GM18508 (cell line): Measurements from ENCODE around the gene MSI2.
"Not testable (repeated sequence)": the region's sequence is repeated elsewhere in the genome, so short reads cannot be mapped to it uniquely, and the experiment has no call there.

ENCODE experiments used
- ATAC-seq: cut with Tn5 transposase; IDR thresholded peaks from one replicate; pipeline ENCODE4 v1.9.1; 2021; ENCODE audit warnings: moderate number of reproducible peaks; ENCODE audit not compliant: insufficient read depth, unreplicated experiment

The MSI2 gene

DNA sequence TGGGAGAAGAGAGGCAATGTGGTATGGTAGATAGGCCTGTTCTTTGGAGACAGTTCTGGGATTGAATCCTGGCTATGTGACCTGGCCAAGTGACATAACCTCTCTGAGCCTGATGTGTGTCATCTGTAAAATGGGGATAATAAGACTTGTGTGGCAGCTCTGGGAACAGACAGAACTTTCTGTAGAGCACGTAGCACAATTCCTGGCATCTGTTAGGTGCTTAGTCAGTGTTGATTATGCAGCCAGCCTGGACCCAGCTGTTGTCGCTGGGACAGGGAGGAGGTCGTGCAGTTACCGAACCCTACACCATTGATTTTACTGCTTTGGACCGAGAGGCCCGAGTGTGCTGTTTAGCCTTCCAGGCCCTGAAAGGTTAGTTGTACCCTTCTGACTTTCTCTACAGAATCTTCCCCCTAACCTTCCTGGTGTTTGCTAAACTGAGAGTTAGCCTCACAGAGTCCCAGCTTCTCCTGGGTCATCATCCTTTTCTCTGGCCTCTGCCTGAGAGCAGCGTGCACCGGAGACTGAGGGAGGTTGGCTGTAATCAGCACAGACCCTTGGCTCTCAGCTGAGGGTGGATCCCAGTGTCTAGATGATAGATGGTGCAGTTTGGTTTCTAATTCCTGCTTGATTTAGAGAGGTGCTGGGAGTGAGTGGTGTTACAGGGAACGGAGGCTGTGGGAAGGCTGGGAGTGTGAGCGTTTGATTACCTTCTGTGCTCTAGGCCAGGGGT lies 31.9 kb downstream of the MSI2 start:
- ATAC-seq = no peak

DNA sequence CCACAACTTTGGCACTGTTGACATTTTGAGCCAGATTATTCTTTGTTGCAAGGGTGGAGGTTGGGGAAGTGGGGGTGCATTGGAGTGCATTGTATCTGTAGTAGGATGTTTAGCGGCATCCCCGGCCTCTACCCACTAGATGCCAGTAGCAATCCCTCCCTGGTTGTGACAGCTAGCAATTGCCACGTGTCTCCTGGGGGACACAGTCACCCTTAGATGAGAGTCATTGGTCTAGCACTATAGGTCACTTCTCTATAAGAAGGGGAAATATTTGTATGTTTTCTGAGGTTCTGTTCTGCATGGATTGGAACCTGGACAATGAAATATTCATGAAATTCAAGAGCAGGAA lies 32.4 kb downstream of the MSI2 start:
- ATAC-seq = no peak

DNA sequence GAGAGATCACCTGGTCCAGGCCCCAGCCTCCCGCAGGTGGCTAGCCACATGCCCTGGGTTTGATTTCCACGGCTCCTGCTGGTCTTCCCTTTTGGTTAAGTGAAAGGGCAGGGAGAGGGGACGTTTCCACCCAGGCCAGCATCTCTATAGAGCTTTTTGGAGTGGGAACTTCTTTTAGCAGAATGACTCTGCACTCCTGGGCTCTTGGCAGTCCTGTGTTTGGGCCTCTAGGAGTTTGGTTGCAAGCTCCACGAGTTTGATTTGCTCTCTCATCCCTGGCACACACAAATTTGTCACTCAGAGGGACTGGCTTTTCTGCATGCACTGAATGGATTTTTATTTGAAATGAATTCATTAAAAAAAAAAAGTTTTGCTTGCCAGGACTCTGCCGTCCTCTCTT lies 32.8 kb downstream of the MSI2 start:
- ATAC-seq = no peak

DNA sequence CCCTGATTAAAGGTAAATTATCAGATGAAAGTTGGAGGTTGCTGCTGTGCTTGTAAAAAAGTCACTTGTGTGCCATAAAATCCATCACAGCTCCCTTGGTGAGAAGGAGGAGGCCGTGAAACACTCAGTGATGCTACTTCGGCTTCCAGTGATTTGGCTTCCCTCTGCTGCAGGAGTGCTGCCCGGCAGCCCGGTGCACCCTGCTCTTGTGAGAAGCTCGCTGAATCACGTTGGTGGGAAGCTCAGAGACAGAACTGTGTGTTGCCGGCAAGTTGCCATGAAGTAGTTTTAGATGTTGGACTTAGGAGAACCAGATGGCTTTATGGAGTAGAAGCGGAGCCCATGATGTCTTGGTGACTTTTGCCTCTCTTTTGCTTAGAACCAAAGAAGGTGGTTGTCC lies 33.3 kb downstream of the MSI2 start:
- no peak for ATAC-seq

DNA sequence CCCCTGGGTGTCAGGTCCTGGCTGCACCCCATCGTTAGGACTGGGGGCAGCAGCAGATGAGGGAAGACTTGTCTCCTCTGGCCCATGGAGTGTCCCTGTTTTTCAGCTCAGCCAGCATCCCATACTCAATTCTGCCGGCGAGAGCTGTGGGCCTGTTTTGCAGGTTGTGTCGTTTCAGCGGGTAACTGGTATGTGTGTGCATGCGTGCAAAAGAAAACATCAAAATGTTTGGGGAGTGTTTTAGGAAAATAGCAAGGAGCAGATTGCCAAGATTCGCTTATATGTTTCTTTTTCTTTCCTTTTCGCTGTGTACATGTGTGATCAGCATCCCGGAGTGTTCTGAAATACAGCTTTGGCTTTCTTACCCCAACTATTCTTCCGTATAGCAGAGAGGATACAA lies 34.7 kb downstream of the MSI2 start:
- no peak for ATAC-seq

DNA sequence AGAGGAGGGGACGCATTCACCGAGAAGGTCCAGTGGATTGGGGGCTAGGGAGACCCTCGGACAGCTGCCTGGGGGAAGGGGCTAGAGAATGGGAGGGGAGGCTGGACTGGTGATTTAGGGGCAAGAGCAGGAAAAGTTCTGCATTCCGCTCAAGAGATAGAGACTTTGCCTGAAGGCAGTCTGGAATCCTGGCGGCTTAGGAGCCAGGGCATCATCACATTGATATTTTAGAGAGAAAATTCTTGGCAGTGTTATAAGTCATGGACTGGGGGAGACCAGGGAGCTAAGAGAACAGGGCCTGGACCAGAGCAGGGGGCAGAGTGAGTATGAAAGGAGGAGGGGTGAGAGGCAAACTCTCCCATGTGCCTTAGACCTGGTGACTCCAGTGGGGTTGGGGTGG lies 35.8 kb downstream of the MSI2 start:
- no peak for ATAC-seq

DNA sequence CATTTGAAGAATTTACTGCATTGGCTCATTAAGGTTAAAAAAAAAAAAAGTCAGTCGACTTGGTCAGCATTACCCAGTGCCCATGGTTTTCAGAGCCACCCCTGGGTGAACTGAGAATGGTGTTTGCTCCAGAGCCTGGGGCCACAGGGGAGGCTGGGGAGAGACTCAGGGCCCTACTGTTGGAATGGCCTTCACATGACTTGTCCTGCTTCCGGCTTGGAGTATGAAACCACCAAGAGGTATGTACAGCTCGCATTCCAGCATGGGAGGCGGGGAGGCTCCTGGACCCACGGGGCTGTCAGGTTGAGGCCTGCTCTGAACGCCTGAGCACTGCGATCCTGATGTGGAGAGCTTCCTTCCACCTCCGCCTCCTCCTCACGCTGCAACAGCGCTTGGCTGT lies 36.8 kb downstream of the MSI2 start:
- no peak for ATAC-seq

DNA sequence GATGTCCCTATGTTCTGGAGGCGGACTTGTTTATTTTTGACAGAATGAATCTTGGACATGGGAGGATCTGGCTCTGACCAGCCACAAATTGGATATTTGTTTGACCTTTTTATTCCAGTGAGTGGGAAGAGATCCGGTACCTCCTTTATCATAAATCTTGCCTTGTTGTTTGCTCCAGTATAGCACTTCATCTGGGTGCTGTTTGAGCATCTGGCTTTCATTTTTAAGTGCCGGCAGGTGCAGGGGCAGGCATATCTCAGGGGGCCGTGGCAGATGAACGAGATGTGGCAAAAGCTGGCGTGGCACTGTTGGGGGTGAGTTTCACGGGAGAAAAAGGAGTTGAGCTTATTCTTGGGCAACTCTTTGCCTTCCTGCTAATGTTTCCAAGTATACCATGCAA lies 37.8 kb downstream of the MSI2 start:
- no peak for ATAC-seq

DNA sequence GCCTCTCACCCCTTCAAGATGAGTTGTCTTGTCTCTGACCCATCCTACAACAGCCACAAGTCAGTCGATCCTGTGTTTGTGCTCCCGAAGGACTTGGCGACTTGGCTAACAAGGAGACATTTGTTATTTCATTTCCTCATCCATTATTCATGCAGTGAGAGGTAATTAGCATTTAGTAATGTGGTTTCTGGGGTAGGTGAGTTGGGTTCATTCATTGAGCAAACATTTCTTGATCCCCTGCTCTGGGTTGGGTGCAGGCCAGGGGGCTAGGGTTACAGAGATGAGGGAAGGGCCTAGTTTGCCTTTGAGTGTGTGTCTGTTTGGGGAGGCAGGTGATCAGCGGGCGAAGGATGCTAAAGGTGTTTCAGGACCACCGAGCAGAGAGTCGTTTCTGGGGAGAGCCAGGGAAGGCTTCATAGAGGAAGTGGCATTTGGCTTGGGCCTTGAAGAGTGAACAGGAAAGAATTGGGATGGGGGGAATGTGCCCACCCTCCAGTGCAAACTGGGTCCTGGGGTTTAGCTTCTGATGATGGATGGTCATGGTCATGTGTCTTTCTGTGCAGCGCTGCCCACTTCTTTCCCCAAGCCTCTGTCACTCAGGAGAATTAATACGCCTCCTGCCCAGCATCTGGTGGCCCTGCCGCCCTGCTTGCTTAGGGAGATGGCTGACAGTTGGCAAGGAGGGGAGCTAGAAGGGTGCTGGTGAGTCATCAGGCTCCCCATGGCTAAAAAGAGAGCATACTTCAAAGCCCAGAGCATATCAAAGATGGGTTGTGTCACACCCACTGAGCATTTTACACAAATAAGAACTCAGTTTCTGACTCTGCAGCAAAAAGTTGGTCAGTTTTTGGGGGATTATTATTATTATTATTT lies 38.5 kb downstream of the MSI2 start:
- no peak for ATAC-seq

DNA sequence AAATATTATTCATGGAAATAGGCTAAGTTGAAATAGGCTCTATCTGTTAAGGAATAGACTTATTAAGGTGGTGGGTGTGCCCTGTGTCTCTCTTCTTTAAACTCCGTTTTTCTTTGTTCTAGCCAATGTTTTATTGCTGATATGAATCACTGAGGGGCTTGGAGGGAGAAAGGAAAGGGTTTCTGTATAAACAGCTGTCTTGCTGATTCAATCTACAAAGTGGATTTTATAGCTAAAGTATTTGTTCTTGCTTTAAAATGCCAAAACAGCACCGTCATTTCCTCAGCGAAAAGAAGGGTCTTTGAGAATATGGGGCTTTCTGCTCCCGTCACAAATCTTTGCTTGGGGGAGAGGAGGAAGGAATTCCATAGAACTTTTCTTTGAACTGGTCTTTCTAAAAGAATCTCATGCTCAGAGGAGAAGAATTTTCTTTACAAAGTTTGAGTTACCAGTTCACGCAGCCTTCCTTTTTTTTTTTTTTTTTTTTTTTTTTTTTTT lies 39.3 kb downstream of the MSI2 start:
- no peak for ATAC-seq

DNA sequence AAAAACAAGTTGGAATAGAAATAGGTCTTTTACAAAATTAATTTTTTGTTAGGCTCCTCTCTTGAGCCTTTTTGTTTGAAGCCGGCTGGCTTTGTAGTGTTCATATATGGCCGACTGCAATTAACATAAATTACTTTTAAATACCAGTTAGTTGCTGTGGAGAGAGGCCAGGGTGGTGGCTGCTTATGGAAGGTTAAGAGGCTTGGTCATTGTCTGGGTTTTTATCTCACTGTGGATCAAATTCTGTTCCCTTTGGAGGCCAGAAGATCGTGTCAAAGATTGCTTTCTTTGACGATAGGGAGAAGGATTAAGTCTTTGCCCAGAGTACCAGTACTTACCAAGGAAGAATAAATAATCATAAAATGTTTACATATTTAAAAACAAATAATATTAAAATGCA lies 39.9 kb downstream of the MSI2 start:
- ATAC-seq = no peak

DNA sequence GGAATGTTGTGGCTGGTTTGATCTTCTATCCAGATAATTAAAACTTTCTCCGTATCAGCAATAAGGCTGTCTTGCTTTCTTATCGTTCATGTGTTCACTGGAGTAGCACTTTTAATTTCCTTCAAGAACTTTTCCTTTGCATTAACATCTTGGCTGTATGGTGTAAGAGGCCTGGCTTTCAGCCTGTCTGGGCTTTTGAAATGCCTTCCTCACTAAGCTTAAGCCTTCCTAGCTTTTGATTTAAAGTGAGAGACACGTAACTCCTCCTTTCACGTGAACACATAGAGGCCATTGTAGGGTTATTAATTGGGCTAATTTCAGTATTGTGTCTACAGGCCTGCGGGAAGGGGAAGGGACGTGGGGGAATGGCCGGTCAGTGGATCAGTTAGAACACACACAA lies 42.9 kb downstream of the MSI2 start:
- ATAC-seq = no peak

DNA sequence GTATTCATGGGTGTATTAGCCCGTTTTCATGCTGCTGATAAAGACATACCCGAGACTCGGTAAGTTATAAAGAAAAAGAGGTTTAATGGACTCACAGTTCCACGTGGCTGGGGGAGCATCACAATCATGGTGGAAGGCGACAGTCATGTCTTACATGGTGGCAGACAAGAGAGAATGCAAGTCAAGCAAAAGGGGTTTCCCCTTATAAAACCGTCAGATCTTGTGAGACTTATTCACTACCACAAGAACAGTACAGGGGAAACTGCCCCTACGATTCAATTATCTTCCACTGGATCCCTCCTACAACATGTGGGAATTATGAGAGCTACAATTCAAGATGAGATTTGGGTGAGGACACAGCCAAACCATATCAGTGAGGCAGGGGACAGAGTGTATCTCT lies 44.3 kb downstream of the MSI2 start:
- ATAC-seq = not testable (repeated sequence)

DNA sequence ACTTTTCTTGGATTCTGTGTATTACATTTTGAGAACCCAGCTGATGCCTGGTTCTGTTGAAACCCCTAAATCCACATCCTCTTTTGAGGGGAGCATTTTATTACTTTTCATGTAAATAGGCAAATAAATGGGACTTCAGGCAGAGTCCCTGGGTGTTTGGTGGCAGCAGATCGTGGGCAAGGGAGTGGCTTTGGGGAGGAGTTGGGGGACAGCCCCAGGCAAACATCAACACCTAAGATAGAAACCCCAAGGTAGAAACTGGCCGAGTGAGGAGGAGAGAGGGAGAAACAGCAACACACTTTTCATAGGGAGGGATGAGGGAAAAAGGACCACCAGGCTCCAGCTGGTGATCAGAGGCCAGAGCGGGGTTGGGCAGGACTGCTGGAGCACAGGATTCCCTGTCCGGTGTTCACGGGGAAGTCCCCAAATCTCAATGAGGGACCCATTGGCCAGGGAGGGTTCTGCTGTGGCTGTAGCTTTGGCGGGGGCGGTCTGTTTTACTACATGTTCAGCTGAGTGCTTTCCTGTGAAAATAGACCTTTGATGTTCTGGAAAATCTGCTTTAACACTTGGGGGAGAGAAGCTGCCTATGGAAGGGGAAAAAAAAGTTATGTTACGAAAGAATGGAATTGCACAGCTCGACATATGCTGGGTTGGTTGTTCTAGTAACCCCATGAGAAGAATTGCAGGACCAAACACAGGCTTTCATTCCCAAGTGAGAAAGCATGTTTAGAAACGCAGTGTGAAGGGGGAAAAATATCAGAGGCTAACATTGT lies 46.6 kb downstream of the MSI2 start:
- no peak for ATAC-seq

DNA sequence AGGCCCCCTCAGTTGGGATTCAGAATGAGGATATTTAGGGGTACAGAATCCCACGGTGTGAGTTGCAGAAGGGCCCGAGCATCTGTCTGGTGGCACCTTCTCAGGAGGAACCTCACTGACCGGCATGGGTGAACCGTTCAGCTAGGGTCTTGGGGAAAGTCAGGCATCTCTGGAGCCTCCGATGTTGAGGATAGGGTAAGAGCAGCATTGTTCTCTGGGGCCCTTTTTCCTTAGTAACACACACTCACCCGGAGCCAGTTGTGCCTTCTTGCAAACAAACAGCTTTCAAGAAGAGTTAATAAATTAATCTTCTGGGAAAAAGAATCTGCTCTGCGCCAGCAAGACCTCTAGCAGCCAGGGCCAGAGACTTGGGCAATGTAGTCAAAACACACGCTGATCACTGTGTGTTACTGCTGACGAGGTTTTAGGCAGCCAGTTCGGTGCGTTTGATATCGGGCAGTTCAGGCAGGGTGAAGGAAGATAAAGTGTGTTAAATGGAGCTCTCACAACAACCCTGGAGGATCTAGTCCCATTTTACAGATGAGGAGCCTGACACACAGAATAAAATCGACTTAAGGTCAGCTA lies 48.9 kb downstream of the MSI2 start:
- ATAC-seq = no peak

DNA sequence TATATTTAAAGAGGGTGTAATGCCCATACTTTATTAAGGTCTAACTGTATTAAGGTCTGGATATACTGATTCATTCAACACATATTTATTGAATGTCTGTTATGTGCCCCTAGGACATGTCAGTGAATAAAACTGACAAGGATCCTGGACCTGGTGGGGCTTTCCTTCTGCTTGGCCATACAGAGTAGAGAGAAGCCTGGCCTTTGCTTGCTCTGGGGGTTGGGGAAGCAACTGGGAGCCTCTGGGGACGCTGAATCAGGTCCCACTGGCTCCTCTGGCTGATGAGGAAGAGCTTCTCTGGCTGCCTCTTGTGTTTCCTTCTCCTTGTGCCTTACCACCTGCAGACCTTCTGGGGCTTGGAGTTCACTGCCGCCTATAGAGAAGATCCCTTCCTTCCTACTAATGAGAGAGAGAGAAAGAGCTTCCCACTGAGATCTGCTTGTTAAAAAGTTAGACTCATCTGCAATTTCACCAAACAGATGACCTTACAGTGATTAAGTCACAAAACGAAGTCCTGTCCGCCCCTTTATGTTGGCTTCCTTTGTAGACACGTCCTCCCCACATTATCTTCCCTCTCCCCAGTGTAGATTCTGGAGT lies 49.7 kb downstream of the MSI2 start:
- ATAC-seq = no peak

DNA sequence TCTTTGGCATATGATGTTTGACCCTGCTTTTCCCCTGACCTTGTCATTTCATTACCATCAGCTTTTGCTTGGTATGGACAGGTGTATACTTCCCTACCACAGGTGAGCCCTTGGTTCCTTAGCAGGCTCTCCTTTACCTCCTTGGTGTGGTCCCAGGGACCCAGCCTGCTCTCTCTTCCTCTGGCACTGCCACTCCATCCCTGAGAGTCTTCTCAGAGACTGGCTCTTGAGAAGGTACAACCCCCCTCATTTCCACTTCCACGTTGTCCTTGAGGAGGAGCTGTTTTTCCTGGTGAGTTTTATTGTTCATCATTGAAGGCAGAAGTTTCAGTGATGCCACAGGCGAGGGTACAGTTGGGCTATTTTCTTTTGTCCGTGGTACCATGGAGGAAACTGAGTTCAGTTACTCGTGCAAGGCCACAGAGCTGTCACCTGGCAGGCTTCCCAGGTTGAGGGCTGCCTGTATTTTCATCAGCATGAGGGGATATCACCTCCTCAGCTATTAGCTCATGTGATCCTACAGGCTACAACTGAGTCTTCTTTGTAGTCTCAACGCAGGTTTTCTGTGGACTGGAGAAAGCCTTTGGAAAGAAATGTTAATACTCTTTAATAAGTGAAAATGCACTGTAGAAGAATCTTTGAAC lies 52.3 kb downstream of the MSI2 start:
- no peak for ATAC-seq

DNA sequence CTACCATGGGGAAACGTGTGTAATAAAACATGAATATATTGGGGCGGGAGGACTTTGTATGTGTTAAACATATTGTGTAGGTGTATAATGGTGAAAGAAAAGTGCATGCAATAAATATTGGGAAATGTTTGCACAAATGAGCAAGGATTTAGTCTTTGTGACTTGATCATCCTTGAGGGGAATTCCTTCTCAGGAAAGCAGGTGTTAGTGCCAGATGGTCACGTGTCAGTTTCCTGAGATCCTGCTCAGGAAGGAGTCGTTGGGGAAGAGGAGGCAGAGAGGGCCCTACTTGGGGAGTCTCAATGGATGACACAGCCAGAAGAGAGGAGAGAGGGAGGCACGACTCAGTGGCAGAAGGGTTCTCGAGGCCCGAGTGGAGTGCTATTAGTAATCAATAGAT lies 53.2 kb downstream of the MSI2 start:
- no peak for ATAC-seq

DNA sequence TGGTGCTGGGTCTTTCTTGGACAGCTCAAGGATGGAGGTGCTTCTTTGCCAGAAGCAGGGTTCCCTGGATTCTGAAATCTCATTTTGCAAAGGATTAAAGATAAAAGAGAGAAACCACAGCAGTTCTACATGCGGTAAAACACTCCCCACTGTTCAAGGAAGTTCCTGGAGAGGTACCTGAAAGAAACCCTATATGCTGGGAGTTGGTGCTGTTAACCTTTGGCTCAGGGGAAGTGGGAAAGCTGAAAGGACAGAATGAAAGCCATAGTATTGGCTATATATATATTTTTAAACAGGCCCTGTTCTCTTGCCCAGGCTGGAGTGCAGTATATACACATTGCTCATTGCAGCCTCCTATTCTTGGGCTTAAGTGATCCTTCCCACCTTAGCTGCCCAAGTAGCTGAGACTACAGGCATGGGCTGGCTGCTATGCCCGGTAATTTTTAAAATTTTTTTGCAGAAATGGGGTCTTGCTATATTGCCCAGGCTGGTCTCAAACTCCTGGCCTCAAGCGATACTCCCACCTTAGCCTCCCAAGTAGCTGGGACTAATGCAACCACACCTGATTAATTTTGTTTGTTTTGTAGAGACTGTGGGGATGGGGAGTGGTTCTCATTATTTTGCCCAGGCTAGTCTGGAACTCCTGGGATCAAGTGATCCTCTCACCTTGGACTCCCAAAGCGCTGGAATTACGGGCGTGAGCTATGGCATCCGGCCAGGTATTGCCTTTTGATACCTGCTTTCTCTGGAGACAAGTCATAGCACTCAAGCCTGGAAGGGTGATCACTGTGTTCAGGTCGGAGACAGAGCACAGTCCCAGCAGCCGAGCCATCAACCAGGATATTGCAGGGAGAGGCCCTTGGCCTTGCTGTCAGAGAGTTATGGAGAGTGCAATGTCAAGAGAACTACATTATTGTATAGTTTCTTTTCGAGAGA lies 55.2 kb downstream of the MSI2 start:
- ATAC-seq = no peak
